ELR (cell line): ENCODE results near the gene CASP12.

Experiments
- DNase-seq: peaks from one replicate; pipeline ENCODE4 v3.0.0-alpha.2; 2015; ENCODE audit warnings: low read depth

Gene CASP12

DNA sequence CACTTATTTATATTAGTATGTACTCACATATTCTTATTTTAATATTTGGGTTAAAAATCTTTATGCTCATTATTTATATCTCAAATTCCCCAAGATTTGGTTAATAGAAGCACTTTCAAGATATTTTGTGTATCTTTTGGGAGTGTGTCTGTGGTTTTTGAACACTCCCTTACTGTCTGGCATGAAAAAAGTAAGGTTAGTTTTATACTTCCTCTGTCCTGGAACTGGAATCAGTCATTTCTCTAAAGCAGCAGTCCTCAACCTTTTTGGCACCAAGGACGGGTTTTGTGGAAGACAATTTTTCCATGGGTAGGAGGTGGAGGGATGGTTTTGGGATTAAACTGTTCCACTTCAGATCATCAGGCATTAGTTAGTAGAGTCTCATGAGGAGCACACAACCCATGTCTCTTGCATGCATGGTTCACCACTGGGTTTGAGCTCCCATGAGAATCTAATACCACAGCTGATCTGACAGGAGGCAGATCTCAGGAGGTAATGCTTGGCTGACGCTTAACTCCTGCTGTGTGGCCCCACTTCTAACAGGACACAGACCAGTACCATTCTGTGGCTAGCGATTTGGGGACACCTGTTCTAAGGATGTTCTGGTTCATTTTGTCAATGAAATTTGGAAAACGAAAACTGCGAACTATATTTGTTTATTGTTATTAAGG, 60.2 kb downstream of the CASP12 start:
- no peak for DNase-seq

DNA sequence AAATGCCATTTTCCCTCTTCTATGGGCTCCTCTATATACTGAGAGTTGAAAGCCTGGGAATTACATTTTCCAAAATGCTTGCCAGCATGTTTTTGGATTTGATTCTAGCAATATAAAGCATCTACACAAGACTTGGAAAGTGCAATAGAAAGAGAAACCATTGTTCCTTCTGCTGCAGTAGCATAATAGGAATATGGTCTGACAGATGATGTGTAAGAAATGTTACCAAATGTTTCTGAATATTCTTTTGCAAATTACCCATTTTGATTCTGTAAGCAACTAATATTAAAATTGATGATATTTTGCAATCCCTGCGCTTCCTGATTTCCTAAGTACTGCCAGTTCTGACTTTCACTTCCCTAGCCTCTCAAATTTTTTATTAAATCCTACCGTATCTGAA, 61.6 kb downstream of the CASP12 start:
- no peak for DNase-seq
